ENCODE measurements around the gene SLC16A12.

GRCh38 chr10:89525556-89525955 is 9.8 kb downstream of the SLC16A12 start:
- TF ChIP-seq POLR2A (IDR thresholded peaks at IDR 0.05; ENCODE audit: low read depth, low read length) (no peak), TAF1 (IDR thresholded peaks at IDR 0.05; ENCODE audit: low read depth, low read length) (no peak), PAX5 (IDR thresholded peaks at IDR 0.05; ENCODE audit: insufficient read depth, low read length, severe bottlenecking) (no peak)
